HUES6 (cell line): ENCODE data around the gene PPP4R1.

Source experiments
- H3K27ac ChIP-seq: 2 replicates; pipeline ENCODE4 v1.7.0; 2013; ENCODE audit warnings: low read depth, mild to moderate bottlenecking, low read length, inconsistent platforms
- H3K27me3 ChIP-seq: 2 replicates; pipeline ENCODE4 v1.6.1; 2013; ENCODE audit warnings: low read length; ENCODE audit not compliant: control insufficient read depth, insufficient read depth
- H3K36me3 ChIP-seq: 2 replicates; pipeline ENCODE4 v1.6.1; 2013; ENCODE audit warnings: low read length; ENCODE audit not compliant: control insufficient read depth, insufficient read depth
- H3K4me1 ChIP-seq: 2 replicates; pipeline ENCODE4 v1.6.1; 2013; ENCODE audit warnings: low read length; ENCODE audit not compliant: control insufficient read depth, insufficient read depth
- H3K4me3 ChIP-seq: 2 replicates; pipeline ENCODE4 v1.5.1; 2013; ENCODE audit warnings: low read depth, low read length
- H3K9ac ChIP-seq: one replicate; pipeline ENCODE4 v1.6.1; 2013; ENCODE audit warnings: mild to moderate bottlenecking, low read length
- H3K9me3 ChIP-seq: 2 replicates; pipeline ENCODE4 v1.6.1; 2013; ENCODE audit warnings: low read depth, low read length; ENCODE audit not compliant: control insufficient read depth, insufficient read depth

The PPP4R1 gene

GRCh38 chr18:9565407-9565806, 49.0 kb downstream of the PPP4R1 start:
- Histone ChIP-seq H3K4me1 (no peaks in the 10 kb centered on the region), H3K9me3 (no peaks in the 10 kb centered on the region), H3K9ac (no peak overlapping the region), H3K27me3 (no peaks in the 10 kb centered on the region), H3K4me3 (no peak overlapping the region), H3K27ac (no peak overlapping the region), H3K36me3 (peaks cover 85% of the 10 kb centered on the region)

GRCh38 chr18:9563331-9563730, 51.0 kb downstream of the PPP4R1 start:
- Histone ChIP-seq H3K4me3 (no peak overlapping the region), H3K36me3 (peaks cover 88% of the 10 kb centered on the region), H3K27ac (no peak overlapping the region), H3K9me3 (no peaks in the 10 kb centered on the region), H3K4me1 (no peaks in the 10 kb centered on the region), H3K27me3 (no peaks in the 10 kb centered on the region), H3K9ac (no peak overlapping the region)

GRCh38 chr18:9562584-9562983, 51.8 kb downstream of the PPP4R1 start:
- Histone ChIP-seq H3K27ac (no peak overlapping the region), H3K9me3 (no peaks in the 10 kb centered on the region), H3K36me3 (peaks cover 88% of the 10 kb centered on the region), H3K4me3 (no peak overlapping the region), H3K9ac (no peak overlapping the region), H3K27me3 (no peaks in the 10 kb centered on the region), H3K4me1 (no peaks in the 10 kb centered on the region)

GRCh38 chr18:9561759-9562158, 52.6 kb downstream of the PPP4R1 start:
- peaks cover 88% of the 10 kb centered on the region for H3K36me3 ChIP-seq
- H3K4me1 ChIP-seq = no peaks in the 10 kb centered on the region
- H3K9me3 ChIP-seq = no peaks in the 10 kb centered on the region
- no peaks in the 10 kb centered on the region for H3K27me3 ChIP-seq
- no peak overlapping the region for H3K27ac ChIP-seq
- H3K4me3 ChIP-seq = no peak overlapping the region
- H3K9ac ChIP-seq = no peak overlapping the region

DNA sequence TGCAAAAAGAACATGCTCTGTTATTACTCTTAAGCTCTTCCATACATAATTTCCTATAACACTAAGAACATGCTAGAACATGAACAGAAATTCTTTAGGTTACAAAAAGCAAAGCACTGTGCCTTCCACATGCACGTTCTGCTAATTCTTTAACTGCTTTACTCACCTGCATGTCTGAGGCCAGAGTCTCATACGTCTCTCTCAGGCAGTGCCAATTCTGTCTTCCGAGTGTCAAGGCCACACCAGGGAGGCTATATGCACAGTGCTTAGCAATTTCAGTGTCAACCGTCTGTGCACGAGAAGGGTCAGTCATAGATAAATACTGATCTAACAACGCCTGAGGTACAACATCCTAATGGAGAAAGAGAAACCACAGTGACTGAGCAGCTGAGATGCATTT, 55.1 kb downstream of the PPP4R1 start:
- Histone ChIP-seq H3K9me3 (no peaks in the 10 kb centered on the region), H3K4me3 (no peak overlapping the region), H3K27ac (no peak overlapping the region), H3K9ac (no peak overlapping the region), H3K27me3 (no peaks in the 10 kb centered on the region), H3K36me3 (peaks cover 96% of the 10 kb centered on the region), H3K4me1 (no peaks in the 10 kb centered on the region)

- Histone ChIP-seq H3K9ac (no peak overlapping the region), H3K9me3 (peaks cover 4% of the 10 kb centered on the region; the same call in 1 of the 2 replicates), H3K27ac (no peak overlapping the region), H3K27me3 (no peaks in the 10 kb centered on the region), H3K4me3 (no peak overlapping the region), H3K36me3 (peaks cover 95% of the 10 kb centered on the region), H3K4me1 (no peaks in the 10 kb centered on the region)
Measured at GRCh38 chr18:9558387-9559064, 55.8 kb downstream of the PPP4R1 start.

- Histone ChIP-seq H3K4me3 (no peak overlapping the region), H3K4me1 (no peaks in the 10 kb centered on the region), H3K36me3 (peaks cover 95% of the 10 kb centered on the region), H3K27ac (no peak overlapping the region), H3K9me3 (peaks cover 13% of the 10 kb centered on the region), H3K27me3 (no peaks in the 10 kb centered on the region), H3K9ac (no peak overlapping the region)
Measured at GRCh38 chr18:9557250-9557943, 57.0 kb downstream of the PPP4R1 start.

DNA sequence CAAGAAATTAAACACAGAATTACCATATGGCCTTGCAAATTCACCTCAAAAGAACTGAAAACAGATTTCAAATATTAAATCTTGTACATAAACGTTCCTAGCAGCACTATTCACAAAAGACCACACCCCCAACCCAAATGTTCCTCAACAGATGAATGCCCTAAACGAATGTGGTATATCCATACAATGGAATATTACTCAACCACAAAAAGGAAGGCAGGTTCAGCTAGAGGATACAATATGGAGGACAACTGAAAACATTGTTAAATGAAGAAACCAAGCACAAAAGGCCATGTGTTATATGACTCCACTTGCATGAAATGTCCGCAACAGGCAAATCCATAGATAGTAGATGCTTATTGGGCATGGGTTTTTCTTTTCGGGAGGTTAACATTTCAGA, 61.7 kb downstream of the PPP4R1 start:
- Histone ChIP-seq H3K4me1 (no peaks in the 10 kb centered on the region), H3K36me3 (peaks cover 94% of the 10 kb centered on the region), H3K9me3 (peaks cover 13% of the 10 kb centered on the region), H3K27me3 (no peaks in the 10 kb centered on the region), H3K4me3 (no peak overlapping the region), H3K27ac (no peak overlapping the region), H3K9ac (no peak overlapping the region)

GRCh38 chr18:9552191-9552590, 62.2 kb downstream of the PPP4R1 start:
- no peak overlapping the region for H3K9ac ChIP-seq
- H3K4me1 ChIP-seq = no peaks in the 10 kb centered on the region
- H3K27me3 ChIP-seq = no peaks in the 10 kb centered on the region
- peaks cover 13% of the 10 kb centered on the region for H3K9me3 ChIP-seq
- peaks cover 94% of the 10 kb centered on the region for H3K36me3 ChIP-seq
- H3K4me3 ChIP-seq = no peak overlapping the region
- no peak overlapping the region for H3K27ac ChIP-seq

DNA sequence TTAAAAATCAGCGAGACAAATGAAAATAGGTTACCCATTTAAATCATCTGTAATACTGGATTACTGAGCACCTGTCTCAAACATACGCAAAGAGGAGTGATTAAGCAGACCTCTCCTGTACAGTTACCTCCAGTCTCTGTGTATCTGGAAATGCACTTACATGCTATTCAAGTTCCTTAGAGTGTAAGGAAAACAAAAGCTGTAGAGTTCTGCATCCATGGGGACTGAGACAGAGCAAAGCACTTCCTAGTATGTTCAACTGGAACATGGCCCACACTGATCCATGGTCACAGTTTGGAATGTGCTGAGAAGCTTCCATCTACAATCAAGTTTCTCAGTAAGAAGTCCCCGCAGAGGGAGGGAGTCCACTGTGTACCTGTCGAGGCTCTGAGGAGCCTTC, 63.9 kb downstream of the PPP4R1 start:
- Histone ChIP-seq H3K4me3 (no peak overlapping the region), H3K36me3 (peaks cover 93% of the 10 kb centered on the region), H3K9me3 (peaks cover 13% of the 10 kb centered on the region), H3K9ac (no peak overlapping the region), H3K27ac (no peak overlapping the region), H3K27me3 (no peaks in the 10 kb centered on the region), H3K4me1 (no peaks in the 10 kb centered on the region)

DNA sequence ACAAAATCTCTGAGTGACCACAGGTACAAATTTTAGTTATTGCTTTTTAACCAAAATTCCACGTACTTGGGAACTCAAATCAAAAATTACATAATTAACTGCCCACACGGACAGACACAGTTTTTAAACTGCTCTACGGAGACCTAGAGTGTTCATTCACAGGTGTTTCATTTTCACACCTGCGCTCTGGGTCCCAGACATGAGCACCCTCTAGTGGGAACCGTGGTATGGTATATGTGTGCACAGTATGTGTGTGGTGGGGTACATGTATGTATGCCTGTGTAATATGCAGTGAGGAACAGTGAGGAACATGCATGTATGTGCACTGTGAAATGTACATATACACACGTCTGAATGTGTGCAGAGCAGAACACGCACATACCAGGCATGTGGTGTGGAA, 65.0 kb downstream of the PPP4R1 start:
- peaks cover 88% of the 10 kb centered on the region for H3K36me3 ChIP-seq
- no peaks in the 10 kb centered on the region for H3K4me1 ChIP-seq
- H3K27me3 ChIP-seq = no peaks in the 10 kb centered on the region
- H3K27ac ChIP-seq = no peak overlapping the region
- H3K9me3 ChIP-seq = peaks cover 13% of the 10 kb centered on the region
- H3K4me3 ChIP-seq = no peak overlapping the region
- no peak overlapping the region for H3K9ac ChIP-seq
